IMR-90 (cell line): ENCODE results near the gene WNT10A. TPM values are rescaled to one million over a fixed set of nuclear protein-coding genes. Genes with fewer than 3 reads are reported as not detected.

Experiments used
- ATAC-seq: fragments of 200-7000 bp; cut with Tn5 transposase; 2 replicates; pipeline ENCODE4 v1.9.1; 2020; ENCODE audit warnings: low read depth, mild to moderate bottlenecking, moderate library complexity
- BruUV-seq: library from RNA; stranded (reverse); fragments of 400-500 nt; replicated peaks from 2 replicates; lab custom pipeline; 2021; lab: Mats Ljungman, UMichigan
- CTCF ChIA-PET: fragments of 300-600 bp; formaldehyde crosslinking; extraction: SDS; loops from one replicate; lab custom pipeline; 2021; ENCODE audit warnings: antibody characterized with exemption; lab: Yijun Ruan, JAX
- POLR2A ChIA-PET: fragments of 300-600 bp; sonication (Branson Sonifier 250); formaldehyde crosslinking; loops from one replicate; lab custom pipeline; 2022; ENCODE audit warnings: antibody characterized with exemption; ENCODE audit not compliant: unreplicated experiment; lab: Charles Lee
- DNase-seq: peaks from one replicate; pipeline ENCODE4 v3.0.0; 2013
- H2AFZ ChIP-seq: replicated peaks from 2 replicates; pipeline ENCODE3; 2013; ENCODE audit warnings: low read length, mild to moderate bottlenecking; ENCODE audit not compliant: poor library complexity
- H2AK5ac ChIP-seq: 2 replicates; pipeline ENCODE4 v1.6.1; 2013; ENCODE audit warnings: low read depth, low read length, inconsistent platforms
- H2AK9ac ChIP-seq: replicated peaks from 2 replicates; pipeline ENCODE3; 2013; ENCODE audit warnings: mild to moderate bottlenecking, low read depth, low read length, moderate library complexity; ENCODE audit not compliant: poor library complexity
- H2BK120ac ChIP-seq: 2 replicates; pipeline ENCODE4 v1.6.1; 2013; ENCODE audit warnings: low read depth, low read length, inconsistent platforms
- H2BK15ac ChIP-seq: 3 replicates; pipeline ENCODE4 v1.6.1; 2013; ENCODE audit warnings: low read depth, low read length, inconsistent platforms
- H2BK20ac ChIP-seq: 2 replicates; pipeline ENCODE4 v1.6.1; 2013; ENCODE audit warnings: low read depth, mild to moderate bottlenecking, inconsistent platforms, low read length, moderate library complexity
- H2BK5ac ChIP-seq: 2 replicates; pipeline ENCODE4 v1.6.1; 2013; ENCODE audit warnings: mild to moderate bottlenecking, low read depth, low read length, inconsistent platforms; ENCODE audit not compliant: poor library complexity, severe bottlenecking
- H3K14ac ChIP-seq: replicated peaks from 2 replicates; pipeline ENCODE4 v1.6.1; 2013; ENCODE audit warnings: low read depth, low read length, inconsistent platforms
- H3K18ac ChIP-seq: 2 replicates; pipeline ENCODE4 v1.6.1; 2013; ENCODE audit warnings: low read depth, low read length, control low read depth
- H3K23ac ChIP-seq: 2 replicates; pipeline ENCODE4 v1.6.1; 2013; ENCODE audit warnings: low read depth, low read length, inconsistent platforms
- H3K27ac ChIP-seq: 2 replicates; pipeline ENCODE4 v1.5.1; 2013; ENCODE audit warnings: mild to moderate bottlenecking, control low read depth, low read length; ENCODE audit not compliant: insufficient read depth
- H3K27me3 ChIP-seq: 2 replicates; pipeline ENCODE4 v1.6.1; 2013; ENCODE audit warnings: low read length; ENCODE audit not compliant: control insufficient read depth, insufficient read depth
- H3K36me3 ChIP-seq: 2 replicates; pipeline ENCODE4 v1.6.1; 2013; ENCODE audit warnings: low read length, mixed read lengths; ENCODE audit not compliant: control insufficient read depth, insufficient read depth
- H3K4ac ChIP-seq: 2 replicates; pipeline ENCODE4 v1.6.1; 2013; ENCODE audit warnings: low read depth, low read length, inconsistent platforms
- H3K4me1 ChIP-seq: 2 replicates; pipeline ENCODE4 v1.6.1; 2013; ENCODE audit warnings: low read length, mixed read lengths; ENCODE audit not compliant: control insufficient read depth, insufficient read depth
- H3K4me2 ChIP-seq: 2 replicates; pipeline ENCODE4 v1.6.1; 2013; ENCODE audit warnings: low read depth, mild to moderate bottlenecking, control low read depth, low read length, moderate library complexity
- H3K4me3 ChIP-seq: 2 replicates; pipeline ENCODE4 v1.5.1; 2013; ENCODE audit warnings: low read depth, mild to moderate bottlenecking, control low read depth, low read length, moderate library complexity; ENCODE audit not compliant: insufficient read depth
- H3K56ac ChIP-seq: 2 replicates; pipeline ENCODE4 v1.6.1; 2013; ENCODE audit warnings: low read length, inconsistent platforms; ENCODE audit not compliant: insufficient read depth; ENCODE audit errors: extremely low read depth
- H3K79me1 ChIP-seq, 2 experiments: 2 replicates each; pipeline ENCODE4 v1.6.1; 2013; ENCODE audit warnings: low read length in 2 of 2, inconsistent platforms in 1 of 2, low read depth in 1 of 2
- H3K9ac ChIP-seq: 2 replicates; pipeline ENCODE4 v1.6.1; 2013; ENCODE audit warnings: low read depth, low read length, control low read depth
- H3K9me1 ChIP-seq: 2 replicates; pipeline ENCODE4 v1.6.1; 2013; ENCODE audit warnings: low read length, inconsistent platforms; ENCODE audit not compliant: insufficient read depth
- H3K9me3 ChIP-seq: 2 replicates; pipeline ENCODE4 v1.6.1; 2013; ENCODE audit warnings: low read length; ENCODE audit not compliant: control insufficient read depth, insufficient read depth
- H4K20me1 ChIP-seq: 2 replicates; pipeline ENCODE4 v1.6.1; 2013; ENCODE audit warnings: low read length, inconsistent platforms; ENCODE audit not compliant: insufficient read depth
- H4K5ac ChIP-seq: 2 replicates; pipeline ENCODE4 v1.6.1; 2013; ENCODE audit warnings: mild to moderate bottlenecking, low read depth, low read length, control low read depth
- H4K8ac ChIP-seq, 2 experiments: 2 replicates each; pipeline ENCODE4 v1.6.1; 2013; ENCODE audit warnings: low read depth in 2 of 2, low read length in 2 of 2, control low read depth in 1 of 2, inconsistent platforms in 1 of 2
- H4K91ac ChIP-seq: 2 replicates; pipeline ENCODE4 v1.6.1; 2013; ENCODE audit warnings: low read depth, low read length, inconsistent platforms; ENCODE audit not compliant: insufficient read depth
- RFX5 ChIP-seq: IDR thresholded peaks from 2 replicates; pipeline ENCODE4 v1.8.0; 2012; ENCODE audit warnings: low read depth, mild to moderate bottlenecking, low read length, moderate library complexity
- WGBS, 2 experiments: methylation state at CpG; one replicate each; pipeline versions ENCODE4 v1.1.5 to v1.1.7; 2013; ENCODE audit warnings: missing lambda C conversion rate in 2 of 2; ENCODE audit not compliant: insufficient read length in 1 of 2; ENCODE audit errors: extremely low coverage in 2 of 2; 5-methylcytosine and 5-hydroxymethylcytosine counted together
- dilution Hi-C: fragments of 300-500 bp; cut with HindIII; formaldehyde crosslinking; loops from one replicate; pipeline ENCODE4 v1.14.3; 2018; ENCODE audit warnings: low sequenced_read_pairs; ENCODE audit not compliant: unreplicated experiment
- in situ Hi-C: fragments of 300-500 bp; cut with MboI; formaldehyde crosslinking; loops from 3 replicates; pipeline ENCODE4 v1.14.3; 2019; ENCODE audit warnings: low sequenced_read_pairs, inconsistent platforms, mixed read lengths
- intact Hi-C: fragments of 100-400 bp; cut with micrococcal nuclease; formaldehyde crosslinking; loops from 2 replicates; pipeline ENCODE4 v1.10.0; 2022
- polyA plus RNA-seq, 3 experiments: library from polyadenylated mRNA; depleted of rRNA; stranded (reverse); fragments of >200 nt; gene quantifications; 2 replicates each; pipeline ENCODE4 v1.2.3, GENCODE V29; 2012; ENCODE audit warnings: low replicate concordance in 1 of 3
- total RNA-seq: library from RNA; depleted of rRNA; stranded (reverse); fragments of >200 nt; gene quantifications from 2 replicates; pipeline ENCODE4 v1.2.3, GENCODE V29; 2012

WNT10A gene
- total and polyA plus RNA-seq, 2 of the 4 experiments (the other 2 are of a cell fraction), result not detected

- POLR2A ChIA-PET, result no interaction called here
- BruUV-seq, result no TSS peak
Observed at GRCh38 chr2:218882461-218882816, 1.8 kb downstream of the WNT10A start.

More at GRCh38 chr2:218882461-218882816, 1.8 kb downstream of the WNT10A start:
- CTCF ChIA-PET, result interaction anchor here (1.5 kb wide), 1 partner anchor 16 kb away, joined by 4 read pairs; no protein-coding TSS in a partner anchor
- intact Hi-C loops (no loop called here), dilution Hi-C loops (no loop called here), in situ Hi-C loops (no loop called here)
- H4K20me1 ChIP-seq, result no peaks in the 10 kb centered on the region; the same call in 1 of the 2 replicates
- H2BK120ac ChIP-seq, result no peak overlapping the region
- peaks cover 1% of the 10 kb centered on the region; the same call in 1 of the 2 replicates for H3K9me3 ChIP-seq
- ATAC-seq, result no peak
- no peak overlapping the region for H2AFZ ChIP-seq
- no peak overlapping the region for H3K4me3 ChIP-seq
- no peak overlapping the region for H2BK15ac ChIP-seq
- H3K79me1 ChIP-seq, result no peaks in the 10 kb centered on the region
- no peak for DNase-seq
- H3K4me1 ChIP-seq, result no peaks in the 10 kb centered on the region
- H3K18ac ChIP-seq, result no peak overlapping the region
- TF ChIP-seq RFX5, result no peak
- peaks cover 90% of the 10 kb centered on the region for H3K27me3 ChIP-seq
- H2AK9ac ChIP-seq, result no peak overlapping the region
- H3K36me3 ChIP-seq, result no peaks in the 10 kb centered on the region
- no peak overlapping the region for H3K4ac ChIP-seq
- no peak overlapping the region for H3K4me2 ChIP-seq
- no peak overlapping the region for H2BK20ac ChIP-seq
- no peak overlapping the region for H4K91ac ChIP-seq
- H3K14ac ChIP-seq, result no peak overlapping the region
- no peak overlapping the region for H3K9ac ChIP-seq
- no CpG with 5 or more reads among the region's 1 CpG for WGBS, 2 experiments
- no peaks in the 10 kb centered on the region; the same call in 1 of the 2 replicates for H3K9me1 ChIP-seq
- no peak overlapping the region for H4K8ac ChIP-seq
- no peak overlapping the region for H2AK5ac ChIP-seq
- no peak overlapping the region for H3K27ac ChIP-seq
- no peak overlapping the region for H3K23ac ChIP-seq
- H2BK5ac ChIP-seq, result no peak overlapping the region
- no peak overlapping the region for H3K56ac ChIP-seq
- H4K5ac ChIP-seq, result no peak overlapping the region
